NCI-H524 treated with DMSO at 0.1 percent for 48 hours (cell line): ENCODE data around the gene PROSER3.

Source experiments
- DNase-seq: peaks from one replicate; lab custom pipeline; 2025; lab: John Stamatoyannopoulos, UW

Gene PROSER3

DNA sequence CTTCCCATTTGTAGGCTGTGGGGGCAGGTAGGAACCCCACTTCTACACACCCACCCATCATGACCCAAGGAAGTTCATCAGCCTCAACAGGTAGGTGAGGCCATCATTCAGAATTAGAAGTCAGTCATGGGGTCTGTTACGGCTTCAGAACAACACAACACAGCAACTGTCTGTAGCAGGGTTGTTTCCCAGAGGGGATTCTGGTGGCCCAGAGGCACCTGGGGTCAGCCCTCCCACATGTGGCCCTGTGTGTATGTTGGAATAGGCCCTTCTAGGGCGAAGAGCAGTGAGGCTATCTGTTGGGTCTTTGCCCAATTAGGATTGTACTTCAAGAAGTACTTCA, 19.1 kb upstream of the PROSER3 start:
- no peak for DNase-seq

DNA sequence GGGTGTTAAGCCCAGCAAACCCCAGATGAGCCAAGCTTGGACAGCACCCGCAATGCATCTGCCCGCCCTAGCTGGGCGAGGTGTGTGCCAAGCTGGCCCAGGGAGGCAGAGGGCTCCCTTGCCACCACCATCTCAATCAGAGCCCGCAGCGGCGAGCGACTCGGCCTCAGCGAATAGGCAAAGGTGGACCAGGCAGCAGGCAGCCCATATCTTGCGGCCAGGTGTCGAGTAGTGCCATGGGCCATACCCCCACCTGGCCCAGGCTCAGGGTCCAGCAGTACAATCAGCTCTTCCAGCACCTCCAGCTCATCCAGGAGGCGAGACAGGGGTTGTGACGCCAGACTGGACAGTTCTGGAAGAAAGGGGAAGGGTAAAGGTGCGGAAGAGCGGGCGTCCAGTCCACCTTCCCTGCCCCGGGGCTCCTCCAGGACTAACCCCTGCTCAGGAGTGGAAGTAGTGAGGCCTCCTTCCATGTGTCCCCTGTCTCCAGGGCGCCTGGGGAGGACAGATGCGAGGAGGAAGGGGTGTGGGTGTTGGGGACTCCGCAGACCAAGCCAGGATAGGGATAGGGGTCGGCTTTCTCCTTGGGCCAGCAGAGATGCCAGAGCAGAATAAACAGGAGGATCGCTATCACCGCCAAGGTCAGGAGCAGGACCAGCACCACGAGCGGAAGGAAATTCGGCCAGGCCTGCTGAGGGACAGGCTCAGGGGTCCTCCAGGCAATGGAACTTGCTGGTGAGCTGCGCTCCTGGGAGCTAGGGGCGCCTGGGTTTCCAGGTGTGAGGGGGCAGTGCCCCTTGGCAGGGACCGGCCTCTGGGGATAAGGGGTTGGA, 18.5 kb upstream of the PROSER3 start:
- DNase-seq: no peak

DNA sequence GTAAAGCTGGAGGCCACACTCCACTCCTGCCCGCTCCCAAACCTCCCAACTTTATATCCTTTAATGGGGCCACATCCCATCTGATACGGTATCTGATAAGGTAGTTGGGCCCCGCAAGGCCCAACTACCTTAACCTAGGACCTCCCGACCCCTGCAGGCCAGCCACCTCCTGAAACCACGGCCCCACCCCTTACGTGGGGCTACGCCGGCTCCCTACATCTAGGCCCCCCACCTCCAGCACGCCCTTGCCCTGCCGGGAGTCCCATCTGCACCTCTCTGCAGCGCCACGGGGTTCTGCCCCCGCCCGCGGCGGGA, 17.9 kb upstream of the PROSER3 start:
- no peak for DNase-seq

DNA sequence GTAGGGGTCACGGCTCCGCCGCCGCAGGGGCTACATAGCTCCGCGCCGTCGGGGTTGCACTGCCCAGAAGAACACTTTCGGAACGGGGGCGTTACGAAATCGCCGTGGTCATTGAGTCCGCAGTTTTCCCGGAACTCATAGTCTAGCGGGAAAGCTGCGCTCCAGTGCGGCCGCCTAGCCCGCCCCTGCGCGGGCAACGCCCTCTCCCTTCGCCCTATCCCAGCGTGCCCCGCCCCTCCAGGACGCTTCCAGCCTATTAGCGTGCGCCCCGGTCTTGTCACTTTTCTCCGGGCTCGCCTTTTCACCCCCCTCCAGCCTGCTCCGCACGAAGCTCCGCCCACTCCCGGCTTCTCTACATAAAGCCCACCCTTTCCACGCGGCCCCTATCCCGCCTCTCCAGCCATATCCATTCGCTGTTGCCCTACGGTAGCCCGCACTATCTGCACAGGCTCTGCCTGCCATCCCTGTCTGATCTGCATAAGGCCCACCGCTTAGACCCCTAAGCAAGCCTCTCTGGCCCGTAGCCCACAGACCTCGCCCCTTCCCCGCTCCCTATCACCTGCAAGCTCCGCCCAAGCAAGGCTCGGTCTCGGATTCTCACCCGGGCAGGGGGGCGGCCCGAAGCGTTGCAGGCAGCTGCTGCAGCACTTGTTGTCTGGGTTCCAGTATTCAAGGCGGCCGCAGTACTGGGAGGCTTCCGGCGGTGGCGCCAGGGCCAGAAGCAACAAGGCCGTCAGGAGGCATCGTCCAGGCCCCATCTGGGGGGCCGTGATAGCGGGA, 17.4 kb upstream of the PROSER3 start:
- DNase-seq: peak; percentile 98

DNA sequence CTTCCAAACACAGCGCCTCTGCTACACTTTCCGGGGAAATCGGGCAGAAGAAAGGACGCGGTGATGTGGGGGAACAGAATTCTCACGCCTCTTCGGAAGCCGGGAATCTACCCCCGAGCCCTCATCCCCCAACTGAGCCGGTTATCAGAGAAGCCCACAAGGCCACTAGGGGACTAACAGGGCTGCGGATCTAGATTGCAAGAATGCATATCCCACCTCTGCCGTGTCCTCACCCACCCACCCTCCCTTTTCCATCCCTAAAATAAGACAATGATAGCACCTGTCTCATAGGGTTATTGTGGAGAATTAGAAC, 16.8 kb upstream of the PROSER3 start:
- DNase-seq: no peak

DNA sequence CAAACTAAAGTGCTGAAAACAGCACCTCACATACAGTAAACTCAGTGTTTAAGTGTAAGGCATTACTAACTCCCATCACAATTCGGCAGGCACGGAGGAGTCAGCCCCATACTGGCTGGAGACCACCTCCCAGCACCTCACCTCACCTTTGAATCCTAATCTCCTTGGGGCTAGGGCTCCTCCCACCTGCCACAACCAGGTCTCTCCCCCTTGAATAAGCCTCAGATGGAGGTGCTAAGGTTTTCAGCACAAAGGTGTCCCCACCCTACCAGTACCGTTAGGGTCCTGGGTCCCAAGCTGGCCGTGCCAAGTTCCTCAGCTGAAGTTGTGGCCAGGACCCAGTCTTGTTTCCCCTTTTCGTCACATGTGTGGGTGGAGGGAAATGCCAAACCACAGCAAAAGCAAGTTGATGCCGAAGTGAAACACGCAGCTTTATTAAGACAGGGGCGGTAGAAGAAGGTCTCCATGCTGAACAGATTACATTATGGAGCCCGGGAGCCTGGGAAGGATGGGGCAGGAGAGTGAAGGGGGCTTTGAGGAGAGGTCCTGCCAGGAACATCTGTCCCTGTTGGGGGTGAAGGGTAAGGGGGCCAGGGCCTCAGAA, 15.8 kb upstream of the PROSER3 start, which contains the start of gene IGFLR1:
TSS of gene IGFLR1 (minus strand) at position 332 of the 604 bp plus-strand sequence. CDS start 1,272 bp downstream, outside the sequence.
- no peak for DNase-seq

DNA sequence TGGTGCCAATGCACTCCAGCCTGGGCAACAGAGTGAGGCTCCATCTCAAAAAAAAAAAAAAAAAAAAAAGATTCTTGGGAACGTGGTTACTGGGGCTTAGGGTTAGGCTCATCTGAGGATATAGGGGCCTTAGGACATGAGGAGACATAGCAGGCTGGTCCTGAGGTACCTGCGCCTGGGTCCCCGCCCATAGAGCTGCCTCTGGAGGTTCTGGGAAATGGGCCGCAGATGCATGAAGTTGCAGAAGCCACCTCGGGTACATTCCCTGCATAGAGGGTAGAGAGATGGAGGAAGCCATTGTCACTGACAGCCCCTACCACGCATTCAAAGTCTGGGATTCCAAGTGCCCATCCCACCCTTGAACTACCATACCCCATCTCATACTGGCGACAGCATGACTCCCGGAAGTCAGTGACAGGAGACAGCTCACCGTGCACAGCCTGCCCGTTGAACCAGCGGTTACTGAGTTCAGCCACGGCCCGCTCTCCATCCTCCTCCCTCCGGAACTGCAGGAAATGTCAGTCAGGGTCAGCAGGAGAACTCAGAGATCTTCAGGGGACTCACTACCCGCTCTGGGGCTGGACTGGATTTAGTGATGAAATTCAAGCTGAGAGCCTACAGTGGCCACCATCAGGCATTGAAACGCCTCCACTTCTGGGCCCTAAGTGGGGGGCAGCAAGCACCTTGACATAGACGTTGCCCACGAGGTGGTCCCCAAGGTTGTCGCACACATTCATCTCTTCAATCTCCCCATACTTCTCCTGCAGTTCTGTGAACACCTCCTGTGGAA, 14.1 kb upstream of the PROSER3 start:
- DNase-seq: no peak

DNA sequence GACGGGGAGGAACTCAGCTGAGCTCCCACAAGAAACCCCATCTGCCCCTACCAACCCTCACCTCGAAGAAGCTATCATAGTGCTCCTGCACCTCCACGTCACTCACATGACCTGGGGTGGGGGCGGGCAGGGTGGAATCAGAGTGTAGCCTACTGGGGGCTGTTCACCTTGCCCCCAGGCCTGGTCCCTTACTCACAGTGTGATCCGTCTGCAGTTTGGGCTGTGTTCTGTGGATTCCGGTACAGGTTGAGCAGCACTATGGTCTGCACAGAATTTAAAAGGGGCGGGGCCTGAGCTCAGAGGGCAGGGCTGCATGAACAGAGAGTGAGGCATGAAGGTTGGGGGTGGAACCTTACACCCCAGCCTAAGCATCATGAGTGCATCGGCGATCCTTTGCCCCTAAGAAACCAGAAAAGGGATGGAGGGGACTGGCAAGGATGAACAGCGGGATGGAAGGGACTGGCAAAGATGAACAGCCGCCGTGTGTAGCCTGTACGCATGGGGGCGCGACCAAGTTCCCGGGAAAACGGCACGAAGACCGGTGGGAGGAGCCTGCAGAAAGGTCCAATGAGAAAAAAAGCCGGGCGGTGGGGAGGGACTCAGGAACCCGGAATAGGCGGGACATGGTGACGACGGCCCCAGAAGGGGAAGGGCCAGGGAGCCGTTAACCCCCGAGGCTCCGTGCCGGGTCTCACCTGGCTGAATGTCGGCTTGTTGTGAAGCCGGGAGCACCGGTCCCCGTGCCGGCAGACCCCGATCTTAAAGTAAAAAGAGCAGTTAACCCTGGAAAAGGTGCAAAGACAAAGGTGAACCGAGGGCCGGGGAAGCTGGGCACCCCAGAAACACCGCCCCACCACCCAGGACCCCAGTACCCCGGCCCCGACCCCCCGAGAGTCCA, 13.3 kb upstream of the PROSER3 start:
- DNase-seq: peak; percentile 74

DNA sequence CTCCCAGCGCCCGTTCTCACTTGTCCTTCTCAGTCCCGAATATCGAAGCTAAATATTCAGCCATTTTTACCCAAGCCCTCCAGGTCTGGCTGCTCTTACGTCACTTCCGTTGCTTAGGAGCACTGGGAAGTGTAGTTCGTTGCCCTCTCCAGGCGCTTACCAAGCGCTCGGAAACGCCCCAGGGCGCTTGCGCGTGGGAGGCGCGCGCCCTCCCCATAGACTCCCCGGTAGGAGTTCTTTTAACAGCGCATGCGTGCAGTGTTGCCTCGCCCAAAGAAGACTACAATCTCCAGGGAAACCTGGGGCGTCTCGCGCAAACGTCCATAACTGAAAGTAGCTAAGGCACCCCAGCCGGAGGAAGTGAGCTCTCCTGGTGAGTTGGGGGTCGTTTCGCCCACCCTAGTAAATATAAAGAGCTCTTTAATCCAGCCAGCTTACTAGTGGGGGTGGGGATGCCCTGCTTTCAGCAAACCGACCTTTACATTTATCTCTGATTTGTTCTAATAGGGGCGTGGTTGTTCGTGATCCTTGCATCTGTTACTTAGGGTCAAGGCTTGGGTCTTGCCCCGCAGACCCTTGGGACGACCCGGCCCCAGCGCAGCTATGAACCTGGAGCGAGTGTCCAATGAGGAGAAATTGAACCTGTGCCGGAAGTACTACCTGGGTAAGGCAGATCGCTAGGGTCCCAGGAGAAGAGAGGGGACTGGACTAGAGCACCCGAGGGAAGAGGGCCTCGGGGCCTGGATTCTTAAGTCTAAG, 12.5 kb upstream of the PROSER3 start, which contains the start of the genes PSENEN and U2AF1L4:
TSS of gene PSENEN (plus strand) at position 324 of the 759 bp plus-strand sequence. CDS start at position 604, 280 bp downstream.
TSS of gene U2AF1L4 (minus strand) at position 91 of the 759 bp plus-strand sequence. CDS start at position 64, 27 bp downstream.
- DNase-seq: peak; percentile 96

DNA sequence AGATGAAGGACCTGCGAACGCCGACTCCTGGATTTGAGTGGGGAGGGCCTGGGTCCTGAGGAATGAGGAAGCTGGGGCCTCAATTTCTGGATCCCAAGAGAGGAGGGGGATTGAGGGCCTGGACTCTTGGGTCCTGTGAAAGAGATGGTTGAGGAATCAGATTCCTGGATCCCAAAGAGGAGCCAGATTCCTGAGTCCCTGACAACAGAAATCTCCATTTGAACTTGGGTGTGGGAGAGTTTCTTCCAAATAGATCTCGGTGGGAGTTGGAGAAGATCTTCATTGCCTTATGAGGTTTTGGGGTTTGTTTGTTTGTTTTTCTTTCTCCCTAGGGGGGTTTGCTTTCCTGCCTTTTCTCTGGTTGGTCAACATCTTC, 11.9 kb upstream of the PROSER3 start:
- DNase-seq: no peak

DNA sequence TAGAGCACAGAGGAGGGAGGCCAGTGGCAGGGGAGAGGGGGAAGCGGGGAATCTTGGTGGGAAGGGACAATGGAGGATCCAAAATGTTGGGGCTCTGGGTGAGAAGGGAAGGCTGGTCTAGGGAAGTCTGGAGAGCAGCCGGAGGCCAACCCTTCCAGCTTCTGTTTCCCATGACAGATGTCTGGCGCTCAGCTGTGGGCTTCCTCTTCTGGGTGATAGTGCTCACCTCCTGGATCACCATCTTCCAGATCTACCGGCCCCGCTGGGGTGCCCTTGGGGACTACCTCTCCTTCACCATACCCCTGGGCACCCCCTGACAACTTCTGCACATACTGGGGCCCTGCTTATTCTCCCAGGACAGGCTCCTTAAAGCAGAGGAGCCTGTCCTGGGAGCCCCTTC, 11.4 kb upstream of the PROSER3 start:
- DNase-seq: no peak

DNA sequence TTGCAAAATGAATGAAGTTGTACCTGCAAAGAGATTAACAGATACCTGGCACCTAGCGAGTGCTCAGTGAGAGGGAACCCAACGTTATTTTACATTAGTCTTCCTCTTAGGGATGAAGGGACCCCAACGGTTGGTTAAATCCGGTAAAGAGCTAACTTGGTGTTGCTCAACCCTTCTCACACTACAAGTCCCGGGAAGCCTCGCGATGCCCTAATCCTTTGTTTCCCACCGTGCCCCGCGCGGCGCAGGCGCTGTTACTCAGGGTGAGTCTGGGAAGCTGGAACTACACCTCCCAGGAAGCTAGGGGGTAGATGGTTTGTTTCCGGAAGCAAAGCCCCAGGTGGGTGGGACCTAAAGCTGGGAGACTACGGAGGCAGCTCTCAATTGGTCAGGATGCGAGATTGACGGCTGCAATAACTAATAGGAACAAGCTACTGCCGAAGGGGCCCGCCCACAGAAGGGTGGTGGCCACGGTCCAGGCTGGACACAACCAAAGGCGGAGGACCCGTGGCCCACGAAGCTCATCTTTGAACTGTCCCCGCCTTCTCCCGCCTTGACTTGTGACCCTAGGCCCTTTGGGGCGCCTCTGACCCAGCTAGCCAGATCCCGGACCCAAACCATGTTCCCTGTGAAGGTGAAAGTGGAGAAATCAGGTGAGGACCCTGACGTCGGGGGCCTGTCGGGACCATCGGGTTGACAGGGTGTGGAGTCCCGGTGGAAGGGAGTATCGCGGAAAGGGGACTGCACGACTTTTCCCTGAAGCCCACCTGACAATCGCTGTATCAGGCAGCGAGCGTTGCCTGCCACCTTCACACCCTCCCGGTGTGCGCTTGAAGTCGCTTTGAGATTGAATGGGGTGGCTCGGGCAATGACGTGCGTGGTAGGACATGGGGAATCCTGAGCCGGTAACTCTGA, 9.6 kb upstream of the PROSER3 start, which contains the start of gene LIN37:
TSS of gene LIN37 (plus strand) at position 471 of the 915 bp plus-strand sequence. CDS start at position 620, 149 bp downstream.
- peak; percentile 95 for DNase-seq

DNA sequence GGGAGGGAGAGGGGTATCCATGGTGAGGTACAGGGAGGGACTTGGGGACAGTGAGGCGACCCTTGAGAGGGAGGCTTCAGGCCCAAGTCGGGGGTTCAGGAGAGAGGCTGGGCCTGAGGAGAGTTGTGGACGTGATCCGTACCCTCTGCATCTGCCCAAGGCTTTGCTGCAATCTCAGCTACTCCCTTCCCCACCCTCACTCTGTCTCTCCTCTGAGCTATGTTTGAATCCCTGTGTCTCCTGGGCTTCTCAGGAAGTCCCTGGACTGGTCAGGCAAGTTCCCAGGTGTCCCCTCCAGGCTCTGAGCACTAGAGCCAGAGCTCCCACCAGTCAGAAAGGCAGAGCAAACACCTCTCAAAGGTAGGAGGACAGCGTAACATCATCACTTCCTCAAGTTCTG, 7.8 kb upstream of the PROSER3 start:
- DNase-seq: no peak

DNA sequence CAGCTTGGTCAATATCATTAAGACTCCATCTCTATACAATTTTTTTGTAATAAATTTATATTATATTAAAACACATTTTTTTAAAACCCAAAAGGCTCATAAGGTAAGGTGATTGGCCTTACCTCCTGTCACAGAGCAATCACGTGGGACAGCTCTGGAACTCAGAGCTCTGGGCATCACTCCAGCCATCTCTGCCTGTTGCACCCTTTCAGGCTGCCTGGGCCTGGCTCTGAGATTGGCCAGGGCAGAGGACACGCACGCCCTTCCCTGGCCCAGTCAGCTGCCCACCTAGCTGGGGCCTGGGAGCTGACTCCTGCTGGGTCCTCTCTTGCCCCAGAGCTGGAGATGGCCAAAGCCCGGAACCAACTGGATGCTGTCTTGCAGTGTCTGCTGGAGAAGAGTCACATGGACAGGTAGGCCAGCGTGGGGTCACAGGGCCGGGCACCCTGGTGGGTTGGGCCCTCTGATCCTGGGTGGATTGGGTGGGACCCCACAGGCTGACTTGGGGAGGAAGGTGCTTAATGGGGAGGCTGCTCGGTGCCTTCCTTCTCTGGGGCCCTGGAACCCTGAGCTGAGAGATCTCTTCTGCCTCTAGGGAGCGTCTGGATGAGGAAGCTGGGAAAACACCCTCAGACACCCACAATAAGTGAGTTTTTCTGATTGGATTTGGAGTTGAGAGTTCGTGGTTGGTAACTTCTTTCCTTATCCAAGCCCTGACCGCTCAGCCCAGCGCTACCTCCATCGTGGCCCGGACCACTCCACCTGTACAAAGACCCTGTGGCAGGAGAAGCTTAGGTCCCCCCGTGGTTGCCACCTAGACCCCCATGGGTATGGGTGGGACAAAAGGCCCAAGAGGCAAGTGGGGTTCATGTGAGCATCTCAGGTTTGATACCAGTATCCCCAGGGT, 5.9 kb upstream of the PROSER3 start:
- DNase-seq: no peak

DNA sequence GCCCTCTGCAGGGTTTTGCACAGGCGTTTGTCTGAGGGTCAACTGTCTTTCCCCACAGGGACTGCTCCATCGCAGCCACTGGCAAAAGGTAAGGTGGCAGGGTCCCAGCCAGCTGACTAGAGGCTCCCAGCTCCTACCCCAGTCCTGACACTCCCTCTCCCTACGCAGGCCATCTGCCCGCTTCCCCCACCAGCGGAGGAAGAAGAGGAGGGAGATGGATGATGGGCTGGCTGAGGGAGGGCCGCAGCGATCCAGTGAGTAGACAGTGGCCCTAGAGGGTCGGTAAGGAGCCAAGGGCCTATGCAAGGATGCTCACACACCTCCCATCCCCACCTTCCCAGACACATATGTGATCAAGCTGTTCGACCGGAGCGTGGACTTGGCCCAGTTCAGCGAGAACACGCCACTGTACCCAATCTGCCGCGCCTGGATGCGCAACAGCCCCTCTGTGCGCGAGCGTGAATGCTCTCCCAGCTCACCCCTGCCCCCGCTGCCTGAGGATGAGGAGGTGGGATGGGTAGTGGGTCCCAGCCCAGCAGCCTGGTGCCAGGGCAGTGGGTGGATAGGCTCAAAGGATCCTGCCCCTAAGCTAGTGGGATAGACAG, 5.1 kb upstream of the PROSER3 start:
- no peak for DNase-seq

DNA sequence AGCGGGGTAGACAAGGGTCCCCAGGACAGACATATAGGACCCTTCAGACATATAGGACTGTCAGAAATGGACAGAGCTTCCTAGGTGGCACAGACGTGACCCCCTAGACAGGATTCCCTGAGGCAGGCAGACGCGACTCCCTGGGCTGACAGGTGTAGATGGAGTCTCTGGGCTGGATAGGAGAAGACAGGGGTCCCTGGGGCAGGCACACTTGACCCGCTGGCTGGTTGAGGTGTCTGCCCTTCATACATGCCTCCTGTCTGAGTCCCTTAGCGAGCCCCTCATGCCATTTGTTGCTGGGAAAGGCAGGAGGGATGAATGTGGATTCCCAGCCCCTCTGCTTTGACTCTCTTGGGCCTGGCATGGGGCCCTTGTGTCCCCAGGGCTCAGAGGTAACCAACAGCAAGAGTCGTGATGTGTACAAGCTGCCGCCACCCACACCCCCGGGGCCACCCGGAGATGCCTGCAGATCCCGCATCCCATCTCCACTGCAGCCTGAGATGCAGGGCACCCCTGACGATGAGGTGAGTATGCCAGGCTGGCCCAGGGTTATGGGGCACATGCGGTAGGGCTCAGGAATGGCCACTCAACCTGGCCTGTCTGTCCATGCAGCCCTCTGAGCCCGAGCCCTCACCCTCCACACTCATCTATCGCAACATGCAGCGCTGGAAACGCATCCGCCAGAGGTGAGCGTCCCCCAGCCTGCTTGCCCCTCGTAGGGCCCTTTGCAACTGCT, 4.2 kb upstream of the PROSER3 start:
- no peak for DNase-seq
